H54 (cell line): ENCODE measurements around the gene MED16.
A peak's percentile ranks its signal among the peaks of the same experiment; 100 is the strongest.
"Not testable (repeated sequence)": the region's sequence is repeated elsewhere in the genome, so short reads cannot be mapped to it uniquely, and the experiment has no call there.

Experiments
- DNase-seq: peaks from one replicate; pipeline ENCODE4 v3.0.0; 2011; ENCODE audit warnings: low spot score, mixed read lengths; ENCODE audit not compliant: insufficient read length
- FAIRE-seq: peaks from 3 replicates; lab custom pipeline; 2011; peaks lifted over from hg19 to GRCh38; lab: Jason Lieb, UNC
- POLR2A ChIP-seq: IDR thresholded peaks from 2 replicates; pipeline ENCODE4 v1.6.1; 2011; ENCODE audit warnings: low read depth, mild to moderate bottlenecking, low read length

Gene MED16

DNA sequence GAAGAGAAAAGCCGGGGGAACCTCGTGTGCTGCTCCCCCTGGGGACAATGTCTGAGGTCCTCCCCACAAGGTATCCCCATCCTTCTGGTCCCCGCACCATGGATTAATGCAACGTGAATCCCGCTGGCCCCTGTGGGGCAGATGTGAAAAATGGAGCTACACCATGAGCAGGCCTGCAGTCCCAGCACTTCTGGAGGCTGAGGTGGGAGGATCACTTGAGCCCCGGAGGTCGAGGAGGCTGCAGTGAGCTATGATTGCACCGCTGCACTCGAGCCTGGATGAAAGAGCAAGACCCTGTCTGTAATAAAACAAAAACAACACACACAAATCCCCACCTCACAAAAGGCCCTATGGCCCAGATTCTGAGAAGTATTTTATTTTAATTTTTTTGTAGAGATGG is 34.7 kb downstream of the MED16 start:
- no peak for FAIRE-seq
- no peak for DNase-seq
- no peak for TF ChIP-seq POLR2A

DNA sequence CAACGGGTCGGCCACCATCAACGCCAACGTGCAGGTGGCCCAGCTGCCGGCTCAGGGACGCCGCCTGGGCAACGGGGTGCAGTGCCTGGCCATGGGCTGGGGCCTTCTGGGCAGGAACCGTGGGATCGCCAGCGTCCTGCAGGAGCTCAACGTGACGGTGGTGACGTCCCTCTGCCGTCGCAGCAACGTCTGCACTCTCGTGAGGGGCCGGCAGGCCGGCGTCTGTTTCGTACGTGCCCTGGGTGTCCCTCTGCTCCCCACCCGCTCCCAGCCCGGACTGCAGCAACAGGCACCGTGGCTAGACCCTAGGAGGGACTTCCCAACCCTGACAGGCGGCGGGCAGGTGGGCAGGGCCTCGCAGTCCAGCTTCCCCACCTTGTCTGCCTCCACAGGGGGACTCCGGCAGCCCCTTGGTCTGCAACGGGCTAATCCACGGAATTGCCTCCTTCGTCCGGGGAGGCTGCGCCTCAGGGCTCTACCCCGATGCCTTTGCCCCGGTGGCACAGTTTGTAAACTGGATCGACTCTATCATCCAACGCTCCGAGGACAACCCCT is 37.3 kb downstream of the MED16 start:
- no peak for FAIRE-seq
- TF ChIP-seq POLR2A = no peak
- DNase-seq = no peak

DNA sequence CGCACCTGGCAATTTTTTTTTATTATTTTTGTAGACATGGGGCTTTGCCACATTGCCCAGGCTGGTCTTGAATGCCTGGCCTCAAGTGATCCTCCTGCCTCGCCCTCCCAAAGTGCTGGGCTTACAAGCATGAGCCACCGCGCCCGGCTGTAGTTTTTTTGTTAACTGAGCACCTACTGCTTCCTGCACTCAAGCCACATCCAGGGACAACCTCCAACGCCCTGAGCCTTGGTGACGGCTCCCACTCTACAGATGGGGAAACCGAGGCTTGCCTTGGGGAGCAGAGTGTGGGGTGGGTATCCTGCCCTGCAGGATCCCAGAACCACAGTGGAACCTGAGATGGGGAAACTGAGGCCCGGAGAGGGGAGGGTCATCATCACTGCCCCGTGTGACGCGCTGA is 37.8 kb downstream of the MED16 start:
- FAIRE-seq (no peak), DNase-seq (no peak)
- no peak for TF ChIP-seq POLR2A

GRCh38 chr19:854549-854948 is 38.4 kb downstream of the MED16 start:
- DNase-seq (no peak), FAIRE-seq (no peak)
- no peak for TF ChIP-seq POLR2A

DNA sequence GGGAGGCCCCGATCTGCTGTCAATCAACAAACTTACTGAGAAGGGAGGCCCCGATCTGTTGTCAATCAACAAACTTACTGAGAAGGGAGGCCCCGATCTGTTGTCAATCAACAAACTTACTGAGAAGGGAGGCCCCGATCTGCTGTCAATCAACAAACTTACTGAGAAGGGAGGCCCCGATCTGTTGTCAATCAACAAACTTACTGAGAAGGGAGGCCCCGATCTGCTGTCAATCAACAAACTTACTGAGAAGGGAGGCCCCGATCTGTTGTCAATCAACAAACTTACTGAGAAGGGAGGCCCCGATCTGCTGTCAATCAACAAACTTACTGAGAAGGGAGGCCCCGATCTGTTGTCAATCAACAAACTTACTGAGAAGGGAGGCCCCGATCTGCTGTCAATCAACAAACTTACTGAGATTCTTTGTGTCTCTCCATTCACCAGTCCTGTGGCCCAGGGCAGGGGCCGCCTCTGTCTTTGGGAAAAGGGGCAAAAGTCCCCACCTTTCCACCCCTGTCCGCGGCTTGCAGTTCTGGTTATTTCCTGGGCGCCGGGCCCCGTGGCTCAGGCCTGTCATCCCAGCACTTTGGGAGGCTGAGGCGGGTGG is 39.3 kb downstream of the MED16 start:
- not testable (repeated sequence) for FAIRE-seq, DNase-seq

DNA sequence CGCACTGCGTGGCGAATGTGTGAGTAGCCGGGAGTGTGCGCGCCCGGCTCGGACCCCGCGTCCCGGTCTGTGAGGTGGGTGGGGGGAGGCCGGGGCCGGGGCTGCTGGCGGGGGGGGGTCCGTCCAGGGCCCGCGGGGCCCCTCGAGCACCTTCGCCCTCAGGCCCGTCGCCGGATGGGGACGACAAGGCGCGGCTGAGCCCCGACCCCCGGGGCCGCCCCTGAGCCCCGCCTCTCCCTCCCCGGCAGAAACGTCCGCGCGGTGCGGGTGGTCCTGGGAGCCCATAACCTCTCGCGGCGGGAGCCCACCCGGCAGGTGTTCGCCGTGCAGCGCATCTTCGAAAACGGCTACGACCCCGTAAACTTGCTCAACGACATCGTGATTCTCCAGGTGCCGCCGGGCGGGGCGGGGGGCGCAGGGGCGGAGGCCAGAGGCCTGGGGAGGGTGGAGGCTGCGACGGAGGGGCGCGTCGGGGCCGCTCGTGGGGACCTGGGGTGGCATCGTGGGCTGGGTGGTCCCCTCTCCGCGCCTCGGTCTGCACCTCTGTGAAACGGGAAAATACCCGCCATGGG is 39.9 kb downstream of the MED16 start:
- FAIRE-seq (no peak), DNase-seq (no peak)
- no peak for TF ChIP-seq POLR2A

- FAIRE-seq (no peak), DNase-seq (no peak)
- TF ChIP-seq POLR2A = no peak
Observed at GRCh38 chr19:852136-853013, 40.6 kb downstream of the MED16 start, which contains the start of gene ELANE. Gene ELANE (plus strand): TSS chr19:852303. CDS start chr19:852329, 26 bp downstream.

DNA sequence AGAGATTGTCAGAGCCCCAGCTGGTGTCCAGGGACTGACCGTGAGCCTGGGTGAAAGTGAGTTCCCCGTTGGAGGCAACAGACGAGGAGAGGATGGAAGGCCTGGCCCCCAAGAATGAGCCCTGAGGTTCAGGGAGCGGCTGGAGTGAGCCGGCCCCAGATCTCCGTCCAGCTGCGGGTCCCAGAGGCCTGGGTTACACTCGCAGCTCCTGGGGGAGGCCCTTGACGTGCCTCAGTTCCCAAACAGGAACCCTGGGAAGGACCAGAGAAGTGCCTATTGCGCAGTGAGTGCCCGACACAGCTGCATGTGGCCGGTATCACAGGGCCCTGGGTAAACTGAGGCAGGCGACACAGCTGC is 42.0 kb downstream of the MED16 start:
- no peak for DNase-seq
- no peak for FAIRE-seq
- no peak for TF ChIP-seq POLR2A

- peak; percentile 20; the same call in 1 of the 2 replicates for TF ChIP-seq POLR2A
- peak; percentile 96 for DNase-seq
- FAIRE-seq = peak; percentile 90
Observed at GRCh38 chr19:850221-850978, 42.6 kb downstream of the MED16 start.

DNA sequence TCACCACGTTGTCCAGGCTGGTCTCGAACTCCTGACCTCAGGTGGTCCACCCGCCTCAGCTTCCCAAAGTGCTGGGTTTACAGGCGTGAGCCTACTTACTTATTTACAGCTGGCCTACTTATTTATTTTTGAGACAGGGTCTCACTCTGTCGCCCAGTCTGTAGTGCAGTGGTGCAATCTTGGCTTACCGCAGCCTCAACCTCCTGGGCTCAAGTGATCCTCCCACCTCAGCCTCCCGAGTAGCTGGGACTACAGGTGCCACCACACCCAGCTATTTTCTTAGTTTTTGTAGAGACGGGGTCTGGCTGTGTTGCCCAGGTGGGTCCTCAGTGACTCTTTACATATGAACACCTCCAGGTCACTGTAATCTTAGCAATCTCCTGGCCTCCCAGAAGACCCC is 43.8 kb downstream of the MED16 start:
- DNase-seq, FAIRE-seq: not testable (repeated sequence)

DNA sequence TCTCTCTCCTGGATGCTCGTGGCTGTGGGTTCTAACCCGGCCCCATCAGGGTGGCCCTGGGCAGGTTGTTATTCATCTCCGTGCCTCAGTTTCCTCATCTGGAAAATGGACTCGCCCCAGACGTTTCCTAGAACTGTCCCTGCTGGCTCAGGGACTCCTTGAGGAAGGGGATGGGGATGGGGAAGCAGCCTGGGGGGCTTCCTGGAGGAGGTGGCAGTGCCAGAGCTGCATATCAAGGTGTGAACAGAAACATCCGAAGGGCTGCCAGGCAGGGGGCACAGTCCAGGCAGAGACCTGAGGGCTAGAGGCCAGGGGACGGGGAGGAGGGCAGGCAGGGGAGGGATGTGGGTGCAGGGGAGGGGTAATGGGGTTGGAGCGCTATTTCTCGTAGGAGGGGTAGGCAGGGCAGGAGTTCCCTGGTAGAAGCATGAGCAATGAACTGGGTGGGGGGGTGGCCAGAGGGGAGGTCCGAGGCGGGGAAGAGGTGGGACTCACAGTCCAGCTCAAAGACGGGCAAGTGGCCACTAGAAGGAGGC is 44.5 kb downstream of the MED16 start:
- no peak for TF ChIP-seq POLR2A
- FAIRE-seq (no peak), DNase-seq (no peak)

DNA sequence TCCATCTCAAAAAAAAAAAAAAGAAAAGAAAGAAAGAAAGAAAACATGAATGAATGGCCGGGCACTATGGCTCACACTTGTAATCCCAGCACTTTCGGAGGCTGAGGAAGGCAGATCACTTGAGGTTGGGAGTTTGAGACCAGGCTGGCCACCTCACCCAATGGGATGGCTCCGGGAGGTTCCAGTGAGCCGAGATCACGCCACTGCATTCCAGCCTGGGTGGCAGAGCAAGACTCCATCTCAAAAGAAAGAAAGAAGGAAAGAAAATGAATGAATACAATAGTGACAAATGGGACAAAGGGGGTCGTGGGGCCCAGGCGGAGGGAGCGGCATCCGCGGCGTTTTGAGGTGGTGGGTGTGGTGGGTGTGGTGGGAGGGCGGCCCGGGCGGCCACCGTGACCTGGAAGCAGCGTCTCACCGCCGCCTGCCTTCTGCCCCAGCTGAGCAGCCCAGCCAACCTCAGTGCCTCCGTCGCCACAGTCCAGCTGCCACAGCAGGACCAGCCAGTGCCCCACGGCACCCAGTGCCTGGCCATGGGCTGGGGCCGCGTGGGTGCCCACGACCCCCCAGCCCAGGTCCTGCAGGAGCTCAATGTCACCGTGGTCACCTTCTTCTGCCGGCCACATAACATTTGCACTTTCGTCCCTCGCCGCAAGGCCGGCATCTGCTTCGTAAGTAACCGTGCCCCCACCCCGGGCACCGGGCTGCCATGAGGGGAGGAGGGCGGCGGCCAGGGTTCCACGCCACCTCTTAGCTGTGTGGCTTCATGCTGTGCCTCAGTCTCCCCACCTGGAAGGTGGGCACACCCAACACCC is 47.1 kb downstream of the MED16 start:
- FAIRE-seq (no peak), DNase-seq (no peak)
- no peak for TF ChIP-seq POLR2A
